Left forelimb (tissue), 1 donor: ENCODE results near the gene SLC1A3.
A peak's percentile ranks its signal among the peaks of the same experiment; 100 is the strongest.

Experiments used
- DNase-seq: peaks from one replicate; pipeline ENCODE4 v3.0.0-alpha.2; 2018; ENCODE audit warnings: low spot score

SLC1A3 gene

DNA sequence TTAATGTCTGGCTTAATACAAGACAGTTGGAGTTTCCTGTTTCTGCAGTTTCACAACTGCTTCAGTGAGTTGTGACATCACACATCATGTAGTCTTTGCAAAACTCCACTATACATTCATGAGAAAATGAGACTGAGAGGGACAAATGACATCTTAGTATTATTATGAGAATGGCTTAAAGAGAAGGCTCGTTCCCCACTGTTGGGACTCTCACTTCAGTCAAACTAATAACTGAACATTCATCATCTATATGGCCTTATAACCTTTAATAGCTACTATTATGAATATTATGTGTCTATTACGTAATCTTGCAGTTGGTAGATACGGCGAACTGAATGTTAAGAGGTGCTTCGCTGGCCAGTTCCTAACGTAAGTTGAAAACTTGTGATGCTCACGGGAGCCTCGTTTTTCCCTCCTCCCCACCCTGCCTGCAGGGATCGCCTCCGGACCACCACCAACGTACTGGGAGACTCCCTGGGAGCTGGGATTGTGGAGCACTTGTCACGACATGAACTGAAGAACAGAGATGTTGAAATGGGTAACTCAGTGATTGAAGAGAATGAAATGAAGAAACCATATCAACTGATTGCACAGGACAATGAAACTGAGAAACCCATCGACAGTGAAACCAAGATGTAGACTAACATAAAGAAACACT lies 79.4 kb downstream of the SLC1A3 start:
- DNase-seq, result no peak

DNA sequence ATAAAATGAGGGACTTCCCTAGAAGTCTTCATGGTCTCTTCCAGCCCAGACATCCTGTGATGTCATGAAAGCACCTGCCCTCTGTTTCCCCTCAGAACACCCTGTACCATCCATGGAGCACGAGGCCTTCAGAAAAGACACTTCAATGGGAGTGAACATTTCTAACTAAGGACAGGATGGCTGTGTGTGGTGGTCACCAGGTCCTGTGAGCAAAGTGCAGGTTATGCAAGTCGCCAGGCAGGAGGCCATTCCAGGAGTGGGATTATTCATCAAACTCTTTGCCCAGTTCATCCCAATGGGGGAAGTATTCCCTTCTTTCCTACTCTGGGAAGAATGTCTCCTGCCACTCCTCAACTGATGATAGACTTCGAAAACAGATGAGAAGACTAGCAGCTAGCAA lies 80.5 kb downstream of the SLC1A3 start:
- DNase-seq, result no peak

DNA sequence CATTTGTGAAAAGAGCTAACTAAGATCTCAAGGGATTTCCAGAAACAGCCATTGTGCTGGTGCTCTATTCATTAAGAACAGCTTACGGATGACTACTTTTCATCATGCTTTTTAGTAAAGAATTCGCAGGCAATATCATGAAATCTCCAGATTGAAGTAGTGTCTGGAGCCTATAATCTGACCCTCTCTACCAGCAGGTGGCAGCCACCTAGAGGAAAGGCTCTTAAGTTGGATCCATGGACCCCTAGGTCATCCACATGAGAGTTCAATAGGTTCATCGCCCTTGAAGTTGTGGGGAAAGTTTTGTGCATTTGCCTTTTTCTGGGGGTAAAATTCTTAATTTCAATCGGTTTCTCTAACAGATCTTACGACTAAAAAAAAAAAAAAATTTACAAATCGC lies 82.3 kb downstream of the SLC1A3 start:
- no peak for DNase-seq

DNA sequence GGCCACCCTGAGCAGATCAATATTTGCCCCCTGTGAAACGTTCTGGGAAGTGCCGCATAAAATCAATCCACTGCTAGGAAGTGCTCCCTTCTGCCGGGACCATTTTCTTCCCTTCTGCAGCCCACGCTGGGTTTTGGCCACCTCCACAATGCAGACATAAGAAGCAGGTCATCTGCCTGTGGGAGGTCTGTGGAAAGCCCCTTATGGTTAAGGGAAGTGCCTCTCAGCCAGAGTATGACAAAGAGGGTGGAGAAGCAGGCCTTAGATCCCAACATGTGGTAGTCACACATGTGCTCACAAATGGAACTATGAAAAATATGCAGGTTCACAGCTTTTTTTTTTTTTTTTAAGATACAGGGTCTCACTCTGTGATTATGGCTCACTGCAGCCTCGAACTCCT lies 82.8 kb downstream of the SLC1A3 start:
- DNase-seq, result no peak

DNA sequence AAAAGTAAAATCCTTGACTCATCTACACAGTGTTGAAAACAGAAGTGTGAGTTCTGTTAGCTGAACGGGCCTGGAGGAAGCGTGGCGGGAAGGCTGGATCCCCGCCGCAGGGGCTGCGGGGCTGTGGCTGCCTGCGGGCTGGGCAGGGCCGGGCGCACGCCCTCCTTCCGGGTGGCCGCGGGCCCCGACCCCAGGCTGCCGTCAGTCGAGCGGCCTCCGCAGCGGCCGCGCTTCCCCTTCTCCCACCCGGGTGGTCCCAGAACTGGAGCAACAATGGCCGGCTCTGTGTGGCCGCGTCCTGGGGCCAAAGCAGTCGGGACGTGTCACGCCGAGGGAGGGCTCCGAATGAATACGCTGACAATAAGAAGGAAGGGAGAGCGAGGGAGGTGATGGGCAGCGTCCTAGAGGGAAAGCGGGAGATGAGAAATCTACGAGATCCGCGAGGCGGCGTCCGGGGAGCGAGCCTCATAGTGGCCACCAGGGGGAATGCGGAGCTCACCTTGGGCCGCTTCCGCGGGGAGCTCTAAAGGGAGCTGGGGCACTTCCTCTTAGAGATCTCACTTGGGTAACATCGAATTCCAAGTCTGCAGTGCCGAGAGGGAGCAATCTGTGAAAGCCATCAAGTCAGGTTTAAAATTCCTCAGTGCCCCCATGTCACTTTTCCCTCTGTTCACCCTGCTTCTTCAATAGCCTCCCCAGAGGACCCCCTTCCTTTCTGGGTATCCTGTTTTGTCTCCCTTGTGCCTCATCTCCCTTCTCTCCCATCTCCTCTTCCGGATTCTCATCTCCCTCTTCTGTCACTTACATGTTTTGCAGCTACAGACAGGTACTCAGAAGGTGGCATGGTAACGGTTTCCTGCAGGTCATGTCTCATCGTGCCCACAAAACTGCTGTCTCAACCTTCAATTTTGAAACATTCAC lies 83.9 kb downstream of the SLC1A3 start:
- peak; percentile 84 for DNase-seq

DNA sequence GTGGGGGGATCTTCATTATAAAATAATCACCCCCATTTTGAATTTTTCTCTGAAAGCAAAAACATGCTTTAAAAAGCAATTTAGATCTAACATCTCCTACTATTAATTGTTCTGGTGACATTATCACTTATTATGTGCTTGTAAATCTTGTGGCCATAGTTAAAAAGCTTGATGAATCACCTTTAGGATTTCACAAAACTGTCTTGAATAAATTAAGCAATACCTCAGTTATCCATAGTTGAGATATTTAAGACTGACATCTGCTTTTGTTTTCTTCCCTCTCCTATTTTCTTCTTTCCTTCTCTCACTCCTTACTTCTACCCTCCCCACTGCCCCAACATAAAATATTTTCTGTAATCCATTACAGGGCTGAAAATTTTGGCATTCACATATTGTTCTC lies 84.8 kb downstream of the SLC1A3 start:
- no peak for DNase-seq

DNA sequence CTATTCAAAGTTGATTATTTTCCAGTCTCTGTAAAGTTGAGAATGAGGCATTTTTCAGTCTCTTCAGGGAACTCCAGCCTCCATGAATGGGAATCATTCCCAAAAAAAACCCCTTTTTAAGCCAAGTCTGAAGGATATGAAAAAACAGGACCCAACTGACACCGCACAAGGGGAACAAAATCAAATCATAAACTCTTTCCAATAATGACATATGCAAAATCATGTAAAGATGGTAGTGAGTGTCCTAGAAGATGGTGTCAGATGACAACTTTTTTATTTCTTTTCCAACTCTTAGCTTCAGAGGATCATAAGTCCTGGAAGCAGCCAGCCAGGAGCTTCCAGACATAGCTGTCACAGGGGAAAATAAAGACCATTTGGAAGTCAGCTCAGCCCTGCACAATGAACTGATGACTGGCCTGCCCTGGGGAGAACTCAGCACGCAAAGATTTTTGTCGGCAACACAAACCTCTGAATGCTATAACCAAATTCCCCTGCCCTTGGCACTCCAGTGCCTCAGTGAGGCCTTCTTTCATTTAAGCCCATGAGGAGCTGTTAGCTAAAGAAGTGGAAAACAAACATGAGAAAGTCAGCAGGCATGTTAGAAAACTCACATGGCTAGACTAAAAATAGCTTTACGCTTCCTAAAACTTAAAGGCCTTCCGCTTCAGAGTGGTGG lies 85.4 kb downstream of the SLC1A3 start:
- peak; percentile 81 for DNase-seq

DNA sequence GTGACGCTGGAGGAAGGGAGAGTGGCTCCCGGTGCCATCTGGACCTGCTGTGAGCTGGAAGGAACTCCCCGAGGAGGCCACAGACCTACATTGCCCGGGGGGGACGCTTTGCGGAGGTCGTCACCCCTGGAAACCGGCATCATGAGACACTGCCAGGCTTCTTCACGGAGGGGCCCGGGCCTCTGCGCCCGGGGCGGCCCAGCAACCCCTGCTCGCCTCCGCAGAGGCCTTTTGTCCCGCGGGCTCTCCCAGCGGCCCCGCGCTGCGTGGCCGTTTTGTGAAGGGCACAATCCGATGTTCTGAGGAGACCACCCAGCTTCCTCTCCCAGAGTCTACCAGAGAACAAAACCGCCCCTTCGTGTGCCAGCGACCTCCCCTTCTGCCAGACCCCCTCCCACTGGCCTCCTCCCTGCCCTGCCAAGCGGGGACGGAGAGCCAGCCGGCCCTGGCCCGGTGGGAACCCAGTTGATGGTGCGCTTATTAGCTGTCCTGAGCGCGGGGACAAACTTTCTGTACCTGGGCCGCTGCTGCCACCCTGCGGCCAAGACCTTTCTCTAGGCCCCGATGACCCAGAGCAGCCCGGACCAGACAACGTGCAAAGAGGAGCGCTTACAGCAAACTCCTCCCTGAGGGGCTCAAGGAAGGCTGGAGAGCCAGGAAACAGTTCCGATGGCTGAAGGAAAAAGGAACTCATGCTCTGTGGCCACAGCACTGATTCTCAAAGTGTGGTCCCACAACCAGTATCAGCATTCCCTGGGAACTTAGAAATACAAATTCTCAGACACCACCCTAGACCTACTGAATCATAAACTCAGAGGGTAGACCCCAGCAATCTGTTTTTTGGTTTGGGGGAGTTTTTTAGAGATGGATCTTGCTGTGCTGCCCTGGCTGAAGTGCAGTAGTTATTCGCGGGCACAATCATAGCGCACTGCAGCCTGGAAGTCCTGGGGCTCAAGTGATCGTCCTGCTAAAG lies 86.7 kb downstream of the SLC1A3 start:
- peak; percentile 91 for DNase-seq

DNA sequence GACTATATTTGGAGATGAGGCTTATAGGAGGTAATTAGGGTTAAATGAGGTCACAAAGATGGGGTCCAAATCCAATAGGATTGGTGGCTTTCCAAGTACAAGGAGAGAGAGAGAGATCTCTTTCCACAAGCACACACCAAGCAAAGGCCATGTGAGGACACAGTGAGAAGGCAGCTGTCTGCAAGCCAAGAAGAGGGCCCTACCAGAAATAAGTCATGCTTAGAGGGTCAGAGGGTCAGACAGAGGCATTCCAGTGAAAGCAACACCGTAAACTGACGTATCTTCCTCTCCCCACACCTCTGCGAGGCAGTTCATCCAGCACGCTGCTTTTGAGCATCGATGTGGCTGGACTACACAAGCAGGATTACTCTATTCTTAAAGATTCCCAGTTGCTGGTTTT lies 87.9 kb downstream of the SLC1A3 start:
- no peak for DNase-seq

DNA sequence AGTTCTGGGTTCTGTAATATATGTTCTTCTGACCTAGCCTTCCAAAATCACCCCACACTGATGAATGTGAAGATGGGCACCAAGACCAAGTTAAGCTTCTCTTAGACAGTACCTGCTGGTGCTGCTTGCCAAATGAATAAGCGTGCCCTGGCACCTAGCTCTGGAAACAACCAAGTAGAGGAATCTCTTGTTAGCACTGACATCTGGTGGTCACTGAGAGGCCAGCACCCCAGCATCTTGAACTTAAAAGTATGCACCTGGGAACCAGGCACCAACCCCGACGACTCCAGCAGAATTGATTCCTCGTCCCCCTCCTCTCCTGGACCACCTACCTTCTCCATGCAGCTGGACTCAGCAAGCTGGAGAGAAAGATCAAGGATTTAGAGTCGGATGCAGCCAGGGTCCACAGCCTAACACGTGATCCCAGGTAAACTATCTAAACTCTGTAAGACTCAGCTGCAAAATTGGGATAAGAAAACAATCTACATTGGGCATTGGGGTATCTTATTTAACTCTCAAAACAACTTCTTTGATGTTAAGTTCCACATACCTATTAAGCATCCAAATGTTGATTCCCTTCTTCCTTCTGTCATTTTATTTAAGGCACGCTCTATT lies 89.8 kb downstream of the SLC1A3 start:
- DNase-seq, result no peak

DNA sequence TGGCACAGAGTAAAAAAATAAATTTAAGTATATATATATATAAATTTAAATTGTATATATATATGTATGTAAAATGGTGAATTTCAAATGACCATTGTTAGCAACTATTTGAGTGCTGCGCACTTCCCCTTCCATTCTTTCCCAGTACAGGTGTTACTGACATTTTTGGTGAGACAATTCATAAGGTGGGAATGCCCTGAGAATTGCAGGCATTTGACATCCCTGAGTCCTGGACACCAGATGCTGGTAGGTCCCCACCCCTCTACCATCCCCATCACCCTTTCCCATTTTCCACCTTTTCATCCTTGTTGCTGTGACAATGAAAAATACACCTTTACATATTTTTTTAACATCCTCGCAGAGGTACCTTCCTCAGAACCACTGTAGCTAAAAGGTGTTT lies 91.6 kb downstream of the SLC1A3 start:
- DNase-seq, result no peak

DNA sequence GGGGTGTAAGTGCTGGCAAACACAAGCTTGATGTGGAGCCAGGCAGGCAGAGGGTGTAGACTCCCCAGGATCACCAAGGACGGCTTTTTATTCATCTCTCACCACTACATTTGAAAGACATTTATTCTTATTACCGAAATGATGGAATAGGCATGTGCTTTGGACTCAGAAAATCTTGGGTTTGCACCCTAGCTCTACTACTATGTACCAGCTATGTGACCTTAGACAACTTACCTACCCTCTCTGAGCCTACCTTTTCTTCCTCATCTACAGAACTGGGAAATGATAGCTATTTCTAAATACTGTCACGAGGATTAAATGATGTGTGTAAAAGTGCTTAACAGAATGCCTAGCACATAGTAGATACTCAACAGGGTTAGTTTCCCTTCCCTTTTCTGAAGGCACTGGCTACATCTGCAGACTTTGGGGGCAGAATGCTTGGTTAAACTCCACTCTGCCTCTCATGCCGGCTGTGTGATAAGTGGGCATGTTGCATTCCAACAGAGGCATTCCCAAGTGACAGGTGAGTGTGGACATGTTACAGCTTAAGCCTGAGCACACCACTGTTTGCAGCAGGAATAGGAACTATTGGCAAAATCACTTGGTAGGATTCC lies 94.8 kb downstream of the SLC1A3 start:
- no peak for DNase-seq

DNA sequence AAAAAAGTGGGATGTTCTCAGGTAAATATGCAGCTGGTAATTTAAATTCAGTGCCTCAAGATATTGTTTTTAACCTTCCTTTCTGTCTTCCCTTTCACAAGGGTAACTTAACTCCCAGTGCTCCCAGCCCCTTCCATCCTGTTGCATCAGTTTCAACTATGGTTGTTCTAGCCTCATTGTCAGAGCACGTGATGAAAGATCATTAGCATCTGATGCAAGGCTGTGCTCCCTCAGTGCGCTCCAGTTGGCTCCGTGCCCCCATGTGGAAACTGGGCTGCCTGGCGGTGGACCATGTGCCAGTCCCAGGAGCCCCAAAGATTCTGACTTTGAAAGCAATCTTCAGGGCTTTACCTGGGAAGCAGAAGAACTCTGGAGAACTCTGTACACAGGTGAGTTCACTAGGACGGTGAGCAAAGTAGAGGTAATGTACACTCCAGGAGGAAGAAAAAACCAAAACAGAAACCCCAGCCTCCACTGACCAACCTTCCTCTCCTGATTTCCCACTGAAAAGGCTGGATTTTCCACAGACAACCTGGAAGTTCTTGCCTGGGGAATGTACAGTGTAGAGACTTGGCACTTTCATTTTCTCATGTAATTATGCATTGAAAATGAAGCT lies 96.9 kb downstream of the SLC1A3 start:
- no peak for DNase-seq

DNA sequence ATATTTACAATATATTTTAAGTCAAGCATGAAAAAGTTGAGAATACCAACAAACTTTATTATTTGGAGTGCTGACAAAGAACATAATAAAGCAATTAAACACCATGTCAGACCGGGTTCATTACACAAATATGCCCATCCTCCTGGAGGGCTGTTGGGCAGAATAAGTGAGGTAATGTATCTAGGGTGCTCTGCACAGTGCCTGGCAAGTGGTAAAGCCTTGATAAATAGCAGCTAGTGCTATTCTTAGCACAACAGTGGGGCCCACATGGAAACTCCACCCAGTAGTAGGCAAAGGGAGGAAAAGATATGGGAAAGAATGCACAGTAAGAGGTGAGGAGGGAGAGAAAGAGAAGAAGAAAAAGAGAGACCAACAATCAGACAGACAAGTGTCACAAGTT lies 97.7 kb downstream of the SLC1A3 start:
- no peak for DNase-seq

DNA sequence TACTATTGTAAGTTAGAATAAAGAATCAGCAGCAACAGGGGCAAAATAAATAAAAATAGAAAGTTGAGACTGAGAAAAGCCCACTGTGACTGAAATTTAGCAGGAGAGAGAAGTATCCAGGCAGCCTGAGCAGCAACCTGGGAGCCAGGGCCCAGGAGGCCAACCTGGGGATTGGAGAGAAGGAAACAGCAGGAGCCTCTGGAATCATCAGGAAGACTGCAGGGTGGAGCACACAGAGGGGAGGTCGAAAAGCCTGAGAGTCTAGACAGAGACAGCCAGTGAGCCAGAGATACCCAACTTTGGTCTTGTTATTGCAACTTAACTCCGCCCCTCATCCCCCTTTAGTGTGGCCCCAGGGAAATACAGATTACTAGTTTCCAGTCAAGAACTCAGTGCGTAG lies 98.6 kb downstream of the SLC1A3 start:
- DNase-seq, result no peak

DNA sequence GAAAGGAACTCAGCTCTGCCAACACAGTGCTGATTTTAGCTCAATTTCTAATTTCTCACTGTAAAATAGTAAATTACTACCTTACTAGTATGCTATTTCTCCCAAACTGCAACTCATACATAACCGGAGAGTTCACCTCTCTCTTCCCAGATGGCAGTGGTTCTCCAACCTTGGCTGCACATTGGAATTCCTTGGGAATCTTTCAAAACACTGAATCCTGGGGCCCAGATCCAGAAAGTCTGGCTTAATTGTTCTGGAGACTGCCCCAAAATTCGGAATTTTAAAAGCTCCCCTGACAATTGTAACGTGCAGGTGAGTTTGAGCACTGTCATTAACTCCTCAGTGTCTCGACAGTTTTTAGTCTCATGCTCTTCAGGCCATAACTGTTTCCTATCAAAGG lies 100.3 kb downstream of the SLC1A3 start:
- DNase-seq, result no peak

DNA sequence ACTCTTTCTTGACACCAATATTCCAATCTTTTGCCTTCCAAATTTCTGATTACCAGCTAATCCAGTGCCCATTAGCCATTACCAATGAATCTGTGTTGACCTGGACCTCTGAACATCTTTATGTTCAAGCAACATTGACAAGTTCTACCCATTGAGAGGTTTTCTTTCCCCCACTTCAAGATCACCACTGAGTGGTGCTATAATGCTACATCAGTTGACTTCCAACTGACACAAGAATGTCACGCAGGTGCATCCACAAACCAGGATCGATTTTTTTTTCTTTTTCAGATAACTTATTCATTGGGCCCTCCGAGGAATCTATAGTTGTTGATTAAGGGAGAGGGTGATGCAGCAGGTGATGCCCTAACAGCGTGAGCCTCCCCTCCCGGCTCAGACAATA lies 102.6 kb downstream of the SLC1A3 start:
- DNase-seq, result no peak

DNA sequence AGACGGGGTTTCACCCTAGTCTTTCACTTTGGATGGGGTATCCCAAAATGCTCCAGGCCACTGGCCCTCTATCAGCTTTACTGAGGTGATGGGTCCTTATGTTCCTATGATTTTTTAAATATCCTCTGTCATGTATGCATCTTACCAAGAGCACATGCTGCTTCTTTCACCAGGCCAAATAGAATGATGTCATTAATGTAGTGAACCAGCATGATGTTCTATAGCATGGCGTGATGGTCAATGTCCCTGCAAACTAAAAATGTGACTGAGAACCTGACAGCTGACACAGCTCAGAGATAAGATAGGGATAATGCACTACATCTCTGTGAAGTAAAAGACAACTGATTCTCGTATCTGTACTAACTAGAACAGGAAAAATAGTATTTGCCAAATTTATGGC lies 103.6 kb downstream of the SLC1A3 start:
- DNase-seq, result no peak

DNA sequence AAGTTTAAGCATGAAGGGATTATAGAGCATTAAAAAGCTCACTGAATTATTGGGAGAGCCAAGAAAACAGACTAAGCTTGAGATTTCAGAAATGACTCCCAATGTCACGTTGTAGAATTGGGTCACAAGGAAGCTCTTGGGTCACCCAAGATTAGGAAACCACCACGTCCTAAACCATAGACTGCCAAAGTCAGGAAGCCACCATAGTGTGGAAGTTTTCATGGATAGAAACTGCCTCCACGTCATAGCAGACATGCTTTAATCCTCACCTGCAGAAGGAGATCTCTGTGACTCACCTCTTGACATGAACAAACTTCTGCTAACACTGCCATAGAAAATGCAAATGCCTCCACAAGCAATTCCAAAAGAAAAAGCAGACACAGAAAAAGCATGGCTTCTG lies 106.3 kb downstream of the SLC1A3 start:
- DNase-seq, result no peak

DNA sequence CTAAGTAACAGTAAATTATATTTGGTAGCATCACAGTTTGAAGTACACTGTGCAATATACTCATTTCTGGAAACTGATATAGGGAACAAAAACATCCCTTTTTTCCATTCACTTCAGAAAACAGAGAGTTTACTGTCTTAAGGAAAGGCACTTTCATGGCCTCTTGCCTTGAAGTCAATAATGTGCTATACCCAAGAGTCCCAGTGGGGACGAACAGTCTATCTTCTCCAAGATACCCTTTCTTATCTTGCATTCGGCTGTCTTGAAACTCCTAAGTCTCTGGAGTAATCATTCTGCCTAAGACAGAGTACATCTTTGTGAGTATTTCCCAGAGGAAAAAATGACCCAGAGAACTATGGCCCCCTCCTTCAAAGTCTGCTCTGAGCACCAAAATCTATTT lies 107.1 kb downstream of the SLC1A3 start:
- no peak for DNase-seq
